Measurements from ENCODE around the gene MCF2. TPM values are rescaled to one million over a fixed set of nuclear protein-coding genes. Genes with fewer than 3 reads are reported as not detected.
"Not testable (repeated sequence)": the region's sequence is repeated elsewhere in the genome, so short reads cannot be mapped to it uniquely, and the experiment has no call there.

MCF2 gene
- polyA plus RNA-seq, result under 1 TPM in 2 of 3 donors, not detected in 1; 0.05 to 0.06 TPM

- WGBS, 3 donors, result 70 to 86% (median 76%) methylated on average over 4 of the region's 4 CpGs
- no peak within 1 kb of the TSS for H3K27ac ChIP-seq (ENCODE audit: low read depth, low read length)
Measured at GRCh38 chrX:139708067-139708466, at the start of gene MCF2. TSS of gene MCF2 (minus strand) at chrX:139708167. CDS start at chrX:139651744, 56,423 bp downstream.

- 71 to 90% (median 81%) methylated on average over 3 of the region's 3 CpGs for WGBS, 3 donors
- no peak overlapping the region for H3K27ac ChIP-seq (ENCODE audit: low read depth, low read length)
Measured at GRCh38 chrX:139751053-139751452, 43.1 kb upstream of the MCF2 start.

- no peak overlapping the region for H3K27ac ChIP-seq (ENCODE audit: low read depth, low read length)
Measured at GRCh38 chrX:139750390-139750789, 42.4 kb upstream of the MCF2 start.

GRCh38 chrX:139739138-139739537, 31.2 kb upstream of the MCF2 start:
- WGBS, 3 donors, result 66 to 96% (median 87%) methylated on average over 2 of the region's 2 CpGs
- H3K27ac ChIP-seq (ENCODE audit: low read depth, low read length), result no peak overlapping the region

GRCh38 chrX:139738581-139738980, 30.6 kb upstream of the MCF2 start:
- H3K27ac ChIP-seq (ENCODE audit: low read depth, low read length), result no peak overlapping the region

- 73 to 86% (median 77%) methylated on average over 1 of the region's 1 CpG for WGBS, 3 donors
Measured at GRCh38 chrX:139736151-139736550, 28.2 kb upstream of the MCF2 start.

GRCh38 chrX:139734996-139735395, 27.0 kb upstream of the MCF2 start:
- 89 to 100% (median 93%) methylated on average over 1 of the region's 1 CpG for WGBS, 3 donors
- H3K27ac ChIP-seq (ENCODE audit: low read depth, low read length), result no peak overlapping the region

More at GRCh38 chrX:139736151-139736550, 28.2 kb upstream of the MCF2 start:
- no peak overlapping the region for H3K27ac ChIP-seq (ENCODE audit: low read depth, low read length)

- WGBS, 3 donors, result 84 to 90% (median 85%) methylated on average over 1 of the region's 1 CpG
- no peak overlapping the region for H3K27ac ChIP-seq (ENCODE audit: low read depth, low read length)
Measured at GRCh38 chrX:139725720-139726119, 17.8 kb upstream of the MCF2 start.

- WGBS, 3 donors, result 55 to 100% (median 69%) methylated on average over 2 of the region's 2 CpGs
- H3K27ac ChIP-seq (ENCODE audit: low read depth, low read length), result no peak overlapping the region
Measured at GRCh38 chrX:139724626-139725025, 16.7 kb upstream of the MCF2 start.

- 87 to 93% (median 92%) methylated on average over 6 of the region's 6 CpGs for whole genome bisulfite sequencing, 3 donors
- H3K27ac ChIP-seq (ENCODE audit: low read depth, low read length), result no peak overlapping the region
Measured at GRCh38 chrX:139720979-139721378, 13.0 kb upstream of the MCF2 start.

- WGBS, 3 donors, result 40 to 62% (median 57%) methylated on average over 5 of the region's 5 CpGs
- no peak overlapping the region for H3K27ac ChIP-seq (ENCODE audit: low read depth, low read length)
Measured at GRCh38 chrX:139720136-139720535, 12.2 kb upstream of the MCF2 start.

GRCh38 chrX:139702658-139703057, 5.3 kb downstream of the MCF2 start:
- no peak overlapping the region for H3K27ac ChIP-seq (ENCODE audit: low read depth, low read length)
- 72 to 90% (median 82%) methylated on average over 3 of the region's 3 CpGs for WGBS, 3 donors

GRCh38 chrX:139692908-139693307, 15.1 kb downstream of the MCF2 start:
- H3K27ac ChIP-seq (ENCODE audit: low read depth, low read length), result no peak overlapping the region
- 36 to 49% (median 42%) methylated on average over 8 of the region's 8 CpGs for WGBS, 3 donors

- H3K27ac ChIP-seq (ENCODE audit: low read depth, low read length), result no peak overlapping the region
- 11 to 48% (median 20%) methylated on average over 10 to 11 of the region's 11 CpGs for WGBS, 3 donors
Measured at GRCh38 chrX:139692506-139692849, 15.5 kb downstream of the MCF2 start.

- no peak overlapping the region for H3K27ac ChIP-seq (ENCODE audit: low read depth, low read length)
- WGBS, 3 donors, result 1 to 27% (median 3%) methylated on average over 8 to 52 of the region's 52 CpGs
Measured at GRCh38 chrX:139691843-139692505, 16.0 kb downstream of the MCF2 start.

- H3K27ac ChIP-seq (ENCODE audit: low read depth, low read length), result no peak overlapping the region
- 1 to 26% (median 1%) methylated on average over 17 to 23 of the region's 23 CpGs for WGBS, 3 donors
Measured at GRCh38 chrX:139691493-139691842, 16.5 kb downstream of the MCF2 start.

- 78 to 91% (median 86%) methylated on average over 7 of the region's 7 CpGs for WGBS, 3 donors
- H3K27ac ChIP-seq (ENCODE audit: low read depth, low read length), result not testable (repeated sequence)
Measured at GRCh38 chrX:139685175-139685574, 22.8 kb downstream of the MCF2 start.

- H3K27ac ChIP-seq (ENCODE audit: low read depth, low read length), result no peak overlapping the region
- 46 to 78% (median 60%) methylated on average over 3 of the region's 3 CpGs for WGBS, 3 donors
Measured at GRCh38 chrX:139680356-139680755, 27.6 kb downstream of the MCF2 start.

GRCh38 chrX:139647597-139647996, 60.4 kb downstream of the MCF2 start:
- WGBS, 3 donors, result 63 to 82% (median 66%) methylated on average over 3 of the region's 3 CpGs

GRCh38 chrX:139642241-139642927, 65.6 kb downstream of the MCF2 start:
- WGBS, 3 donors, result 10 to 36% (median 21%) methylated on average over 10 of the region's 10 CpGs
- H3K27ac ChIP-seq (ENCODE audit: low read depth, low read length), result no peak overlapping the region

More at GRCh38 chrX:139647597-139647996, 60.4 kb downstream of the MCF2 start:
- H3K27ac ChIP-seq (ENCODE audit: low read depth, low read length), result no peak overlapping the region
